HTERT RPE-1 (cell line): ENCODE measurements around the gene EIF4A3.

Experiments
- in situ Hi-C: fragments of 300-500 bp; cut with MboI; formaldehyde crosslinking; loops from 4 replicates; pipeline ENCODE4 v1.14.3; 2020; ENCODE audit warnings: low sequenced_read_pairs

Gene EIF4A3

DNA sequence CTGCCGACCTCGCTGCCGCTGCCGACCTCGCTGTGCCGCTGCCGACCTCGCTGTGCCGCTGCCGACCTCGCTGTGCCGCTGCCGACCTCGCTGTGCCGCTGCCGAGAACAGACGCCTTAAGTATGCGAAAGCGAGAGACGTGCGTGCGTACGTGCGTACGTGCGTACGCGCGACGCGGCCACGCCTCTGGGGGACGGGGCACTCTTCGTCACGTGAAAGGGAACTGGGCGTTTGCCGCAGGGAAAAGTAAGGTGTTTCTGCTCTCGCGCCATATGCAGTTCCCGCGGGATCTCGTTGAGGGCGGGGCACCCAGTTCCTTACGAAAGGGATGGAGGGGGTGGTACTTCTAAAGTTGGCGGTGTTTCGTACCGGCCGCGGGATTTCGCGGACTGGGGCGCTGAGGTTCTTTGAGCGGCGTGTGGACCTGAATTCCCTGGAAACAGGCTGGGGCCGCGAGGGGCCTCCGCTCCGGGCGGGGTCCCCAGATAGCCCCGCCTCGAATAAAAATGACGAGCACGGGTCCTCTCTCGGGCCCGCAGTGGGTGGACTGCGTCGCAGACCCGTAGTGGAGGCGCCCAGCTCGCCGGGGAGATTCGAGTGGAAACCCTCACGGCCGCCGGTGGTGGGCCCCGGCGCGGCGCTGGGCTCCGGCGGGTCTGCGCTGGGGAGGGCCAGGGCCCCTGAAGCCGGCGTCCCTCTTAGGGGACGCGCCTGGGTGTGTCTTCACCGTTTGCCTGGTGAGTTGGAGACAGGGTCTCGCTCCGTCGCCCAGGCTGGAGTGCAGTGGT is at the start of gene EIF4A3:
Gene EIF4A3 (minus strand): TSS at position 94 of the 788 bp plus-strand sequence. CDS start 167 bp downstream, outside the sequence.
- in situ Hi-C loops: no loop called here

DNA sequence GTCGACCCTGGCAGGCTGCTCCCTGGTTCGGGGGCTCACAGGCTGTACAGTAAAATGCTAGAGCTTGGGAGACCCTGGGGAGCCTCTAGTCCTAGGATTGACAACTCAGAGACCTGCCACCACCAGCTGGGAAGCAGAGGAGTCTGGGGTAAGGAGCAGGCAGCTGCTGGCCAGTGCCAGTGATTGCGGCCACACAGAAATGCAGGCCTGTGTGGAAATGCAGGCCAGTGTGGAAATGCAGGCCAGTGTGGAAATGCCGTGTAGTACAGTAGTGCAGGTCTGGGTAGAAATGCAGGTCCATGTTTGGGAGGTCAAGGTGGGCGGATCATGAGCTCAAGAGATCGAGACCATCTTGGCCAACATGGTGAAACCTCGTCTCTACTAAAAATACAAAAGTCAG is 49.7 kb upstream of the EIF4A3 start:
- in situ Hi-C loops: no loop called here

DNA sequence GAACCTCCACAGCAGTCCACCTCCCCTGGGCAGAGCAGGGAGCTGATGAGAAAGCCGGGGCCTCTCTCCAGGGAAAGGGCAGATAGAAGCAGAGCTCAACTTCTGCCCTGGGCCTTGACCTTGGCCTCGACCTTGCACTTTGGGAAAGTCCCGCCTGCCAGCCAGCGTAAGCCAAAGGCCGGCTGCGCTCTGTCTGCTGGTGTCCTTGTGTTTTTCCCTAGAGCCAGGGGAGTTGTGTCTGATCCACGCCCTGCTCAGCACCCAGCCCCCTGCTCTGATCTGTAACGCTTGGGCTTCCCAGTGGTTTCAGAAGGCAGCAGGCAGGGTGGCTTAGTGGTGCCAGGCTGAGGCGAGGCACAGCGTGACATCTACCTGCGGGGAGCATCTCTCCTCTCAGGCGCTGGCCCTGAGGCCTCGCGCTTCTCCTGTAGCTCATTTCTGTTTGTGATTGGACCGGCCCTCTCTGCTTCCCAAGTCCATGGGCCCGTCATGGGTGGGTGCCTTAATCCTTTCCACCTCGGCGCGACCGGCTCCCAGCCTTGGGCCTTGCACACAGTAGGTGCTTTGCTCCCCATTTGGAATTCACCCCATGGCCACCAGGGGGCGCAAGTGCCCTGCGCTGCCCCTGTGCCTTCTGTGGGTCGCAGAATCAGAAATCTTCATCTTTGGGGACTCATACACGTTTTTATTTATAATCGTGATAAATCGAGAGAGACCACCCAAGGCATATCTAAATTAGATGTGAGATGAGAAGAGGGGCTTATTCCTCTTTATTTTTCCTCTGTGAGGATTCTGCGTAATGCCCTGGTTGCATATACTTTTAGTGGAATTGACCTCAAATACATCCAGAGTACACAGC is 49.0 kb upstream of the EIF4A3 start:
- in situ Hi-C loops: no loop called here

DNA sequence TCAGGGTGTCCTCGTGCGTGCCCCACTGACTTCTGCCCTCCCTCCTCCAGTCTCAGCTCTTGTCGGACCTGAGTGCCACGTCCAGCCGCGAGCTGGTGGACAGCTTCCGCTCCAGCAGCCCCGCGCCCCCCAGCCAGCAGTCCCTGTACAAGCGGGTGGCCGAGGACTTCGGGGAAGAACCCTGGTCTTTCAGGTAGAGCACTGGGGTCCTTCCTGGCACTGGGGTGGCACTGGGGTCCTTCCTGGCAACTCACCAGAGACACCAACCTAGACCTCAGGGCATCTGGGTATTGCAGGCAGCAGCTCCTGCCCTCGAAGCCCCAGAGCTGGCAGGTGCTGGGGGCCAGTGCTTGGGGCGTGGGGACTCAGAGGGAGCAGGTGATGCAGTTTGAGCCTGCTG is 48.2 kb upstream of the EIF4A3 start:
- in situ Hi-C loops: no loop called here

DNA sequence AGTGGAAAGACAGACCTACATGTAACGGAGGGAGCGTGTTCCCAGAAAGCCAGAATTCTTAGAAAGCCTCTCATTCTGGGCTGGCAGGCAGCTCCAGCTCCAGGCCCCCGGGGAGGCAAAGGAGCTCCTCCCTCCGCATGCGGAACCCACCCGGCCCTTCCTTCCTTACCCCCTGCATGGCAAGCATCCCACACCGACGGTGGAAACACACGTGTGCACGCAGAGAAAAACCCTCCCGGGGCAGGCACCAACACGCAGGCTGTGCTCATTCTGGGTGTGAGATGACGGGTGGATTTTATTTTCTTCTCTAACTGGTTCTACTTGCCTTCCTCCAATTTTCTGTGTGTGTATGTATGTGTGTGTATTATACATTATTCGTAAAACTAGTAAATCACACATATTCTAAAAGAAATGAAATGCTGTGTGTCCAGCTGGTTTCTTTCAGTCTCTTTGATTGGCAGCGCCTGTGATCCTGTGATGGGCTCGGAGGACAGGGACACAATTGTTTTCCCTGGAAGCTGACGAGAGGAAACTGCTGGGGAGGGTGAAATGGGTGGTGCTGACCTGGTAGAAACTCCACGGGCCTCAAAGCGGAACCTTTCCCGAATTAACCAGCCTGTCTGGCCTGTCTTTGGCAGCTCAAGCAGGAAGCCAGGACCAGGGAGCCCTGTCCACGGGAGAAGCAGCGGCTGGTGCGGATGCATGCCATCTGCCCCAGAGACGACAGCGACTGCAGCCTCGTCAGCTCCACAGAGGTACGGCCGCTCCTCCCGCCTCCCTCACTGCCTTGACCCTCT is 45.1 kb upstream of the EIF4A3 start:
- in situ Hi-C loops: no loop called here

DNA sequence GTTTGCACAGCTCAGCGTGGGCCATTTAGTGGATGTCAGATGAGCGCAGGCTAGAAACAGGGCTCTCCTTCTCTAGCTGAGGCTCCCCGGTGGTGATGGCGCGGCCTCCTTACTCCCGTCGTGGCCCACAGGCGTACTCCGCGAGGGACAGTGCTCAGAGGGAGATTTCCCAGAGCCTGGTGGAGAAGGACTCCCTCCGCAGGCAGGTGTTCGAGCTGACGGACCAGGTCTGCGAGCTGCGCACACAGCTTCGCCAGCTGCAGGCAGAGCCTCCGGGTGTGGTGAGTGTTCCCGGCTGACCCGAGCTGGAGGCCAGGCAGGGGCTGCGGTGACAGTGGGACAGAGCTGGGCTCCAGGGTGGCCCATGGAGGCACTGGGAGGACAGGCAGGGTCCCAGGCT is 44.3 kb upstream of the EIF4A3 start:
- in situ Hi-C loops: no loop called here

DNA sequence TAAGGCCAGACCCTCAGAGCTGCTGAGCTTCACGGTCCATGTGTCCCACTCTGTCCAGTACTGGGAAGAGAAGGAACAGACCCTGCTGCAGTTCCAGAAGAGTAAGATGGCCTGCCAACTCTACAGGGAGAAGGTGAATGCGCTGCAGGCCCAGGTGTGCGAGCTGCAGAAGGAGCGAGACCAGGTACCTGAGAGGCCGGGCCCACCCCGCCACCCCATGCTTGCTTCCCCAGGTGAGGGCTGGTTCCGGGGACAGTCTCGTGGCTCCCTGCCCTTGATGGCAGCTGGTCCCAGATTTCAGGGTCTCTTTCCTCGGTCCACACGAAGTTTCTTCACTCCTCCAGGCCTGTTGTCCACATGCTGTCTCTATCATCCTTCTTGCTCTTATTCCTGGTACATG is 43.8 kb upstream of the EIF4A3 start:
- in situ Hi-C loops: no loop called here

DNA sequence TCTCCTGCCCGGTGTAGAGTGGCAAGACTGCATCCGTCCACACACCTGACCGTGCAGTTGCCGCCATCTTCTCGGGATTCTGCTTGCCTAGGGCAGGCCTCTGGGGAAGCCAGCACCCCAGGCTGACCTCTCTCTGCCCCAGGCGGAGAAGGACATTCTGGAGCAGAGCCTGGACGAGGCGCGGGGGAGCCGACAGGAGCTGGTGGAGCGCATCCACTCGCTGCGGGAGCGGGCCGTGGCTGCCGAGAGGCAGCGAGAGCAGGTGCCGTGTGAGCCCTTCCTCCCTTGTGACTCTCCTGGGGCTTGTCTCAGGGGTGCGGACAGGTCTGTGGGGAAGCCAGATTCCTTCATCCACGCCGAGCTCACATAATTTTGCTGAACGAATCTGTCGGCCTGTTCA is 42.7 kb upstream of the EIF4A3 start:
- in situ Hi-C loops: no loop called here

DNA sequence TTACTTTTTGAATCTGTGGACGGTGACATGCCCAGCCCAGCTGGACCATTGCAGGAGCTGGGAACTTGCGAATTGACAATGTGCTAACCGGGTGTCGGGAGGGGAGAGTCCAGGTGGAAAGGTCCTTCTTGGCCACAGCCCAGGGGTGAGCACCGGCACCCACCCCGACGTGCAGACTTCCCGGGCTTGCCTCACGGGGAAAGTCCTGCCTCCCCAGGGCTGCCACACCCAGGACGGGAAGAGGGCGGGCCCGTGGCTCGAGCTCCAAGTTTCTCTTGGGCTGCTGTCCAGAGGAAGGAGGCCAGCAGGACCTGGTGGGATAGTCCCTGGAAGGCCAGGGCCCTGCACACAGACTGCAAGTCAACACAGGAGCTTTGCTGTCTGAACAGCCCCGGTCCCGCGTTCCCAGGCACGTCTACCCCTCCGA is 40.6 kb upstream of the EIF4A3 start:
- in situ Hi-C loops: no loop called here

DNA sequence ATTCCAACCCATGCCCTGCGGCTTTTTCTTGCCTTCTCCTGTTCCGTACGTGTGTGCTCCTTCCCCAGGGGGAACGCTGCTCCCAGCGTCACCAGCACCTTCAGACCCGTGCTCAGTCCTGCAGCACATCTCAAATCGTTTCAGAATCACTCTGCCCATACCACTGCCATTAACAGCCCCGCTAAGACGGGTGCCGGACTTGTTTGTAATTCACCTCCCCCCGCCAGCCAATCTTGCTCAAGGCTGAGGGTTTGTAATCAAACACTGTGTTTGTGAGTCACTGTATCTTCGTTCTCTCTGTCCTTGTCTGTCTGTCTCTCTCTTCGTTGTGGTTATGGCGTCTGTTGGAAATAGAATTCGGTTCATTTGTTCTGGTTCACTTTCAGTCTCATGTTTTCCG is 40.2 kb upstream of the EIF4A3 start:
- in situ Hi-C loops: no loop called here

DNA sequence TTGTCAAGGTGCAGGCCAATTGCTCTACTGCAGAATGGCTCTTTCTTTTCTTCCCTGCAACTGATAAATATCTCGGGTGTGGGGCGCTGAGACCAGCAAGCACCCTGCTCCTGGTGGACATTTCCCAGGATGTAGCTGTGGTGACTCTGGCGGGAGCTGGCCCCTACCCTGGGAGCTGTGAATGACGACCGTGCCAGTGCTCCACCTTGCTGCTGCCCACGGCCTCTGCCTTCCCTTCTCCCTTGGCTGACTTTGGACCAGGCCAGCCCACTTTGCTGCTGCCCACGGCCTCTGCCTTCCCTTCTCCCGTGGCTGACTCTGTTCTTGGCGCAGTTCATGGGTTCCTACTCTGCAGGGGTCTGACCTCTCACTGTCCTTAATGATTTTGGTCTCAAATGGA is 39.0 kb upstream of the EIF4A3 start:
- in situ Hi-C loops: no loop called here

DNA sequence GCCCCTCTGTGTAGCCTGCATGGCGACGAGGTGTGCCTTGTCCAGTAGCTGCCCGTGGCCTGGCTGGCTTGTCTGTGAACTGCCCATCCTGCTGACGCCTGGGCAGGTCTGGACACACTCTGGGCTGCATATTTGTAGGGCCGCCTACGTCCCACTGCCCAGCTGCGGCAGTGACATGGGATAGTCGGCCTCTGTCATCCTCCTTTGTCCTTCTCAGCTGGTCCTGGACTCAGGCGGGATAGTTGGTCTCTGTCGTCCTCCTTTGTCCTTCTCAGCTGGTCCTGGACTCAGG is 37.4 kb upstream of the EIF4A3 start:
- in situ Hi-C loops: no loop called here

DNA sequence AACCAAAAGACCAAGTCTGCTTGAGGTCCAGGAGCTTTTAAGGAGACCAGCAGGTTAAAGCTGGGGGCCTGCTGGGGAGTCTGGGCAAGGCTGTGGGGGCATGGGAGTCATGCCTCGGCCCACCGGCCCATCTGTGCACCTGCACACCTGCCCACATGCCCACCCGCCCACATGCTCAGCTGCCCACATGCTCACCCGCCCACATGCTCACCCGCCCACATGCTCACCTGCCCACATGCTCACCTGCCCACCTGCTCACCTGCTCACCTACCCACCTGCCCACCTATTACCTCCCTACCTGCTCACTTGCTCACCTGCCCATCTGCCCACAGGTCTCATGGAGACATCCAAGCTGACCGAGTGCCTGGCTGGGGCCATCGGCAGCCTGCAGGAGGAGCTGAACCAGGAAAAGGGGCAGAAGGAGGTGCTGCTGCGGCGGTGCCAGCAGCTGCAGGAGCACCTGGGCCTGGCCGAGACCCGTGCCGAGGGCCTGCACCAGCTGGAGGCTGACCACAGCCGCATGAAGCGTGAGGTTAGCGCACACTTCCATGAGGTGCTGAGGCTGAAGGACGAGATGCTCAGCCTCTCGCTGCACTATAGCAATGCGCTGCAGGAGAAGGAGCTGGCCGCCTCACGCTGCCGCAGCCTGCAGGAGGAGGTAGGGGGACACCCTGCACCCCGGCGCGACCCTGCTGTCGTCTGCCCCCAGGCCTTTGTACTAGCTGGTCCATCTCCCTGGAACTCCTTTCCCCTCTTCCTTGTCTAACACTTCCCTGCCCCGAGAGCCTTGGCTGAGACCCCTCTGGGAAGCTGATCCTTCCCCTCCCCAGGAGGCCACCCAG is 36.9 kb upstream of the EIF4A3 start:
- in situ Hi-C loops: no loop called here

DNA sequence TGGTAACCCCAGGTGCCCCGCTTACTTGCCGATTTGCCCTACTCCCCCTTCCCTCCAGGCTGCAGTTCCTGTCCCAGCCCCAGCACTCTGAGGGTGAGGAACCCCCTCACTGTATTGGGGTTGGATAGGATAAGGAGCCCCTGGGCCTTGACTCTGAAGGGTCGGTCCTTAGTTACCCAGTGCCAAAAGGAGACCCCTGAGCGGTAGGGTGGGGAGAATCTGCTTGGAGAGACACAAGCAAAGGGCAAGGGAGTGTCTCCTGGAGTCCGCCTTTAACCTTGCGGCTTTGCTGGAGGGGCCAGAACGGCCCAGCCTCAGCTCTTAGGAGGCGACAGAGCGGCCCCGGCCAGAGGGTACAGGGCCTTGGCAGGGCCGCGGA is 35.9 kb upstream of the EIF4A3 start:
- in situ Hi-C loops: no loop called here

DNA sequence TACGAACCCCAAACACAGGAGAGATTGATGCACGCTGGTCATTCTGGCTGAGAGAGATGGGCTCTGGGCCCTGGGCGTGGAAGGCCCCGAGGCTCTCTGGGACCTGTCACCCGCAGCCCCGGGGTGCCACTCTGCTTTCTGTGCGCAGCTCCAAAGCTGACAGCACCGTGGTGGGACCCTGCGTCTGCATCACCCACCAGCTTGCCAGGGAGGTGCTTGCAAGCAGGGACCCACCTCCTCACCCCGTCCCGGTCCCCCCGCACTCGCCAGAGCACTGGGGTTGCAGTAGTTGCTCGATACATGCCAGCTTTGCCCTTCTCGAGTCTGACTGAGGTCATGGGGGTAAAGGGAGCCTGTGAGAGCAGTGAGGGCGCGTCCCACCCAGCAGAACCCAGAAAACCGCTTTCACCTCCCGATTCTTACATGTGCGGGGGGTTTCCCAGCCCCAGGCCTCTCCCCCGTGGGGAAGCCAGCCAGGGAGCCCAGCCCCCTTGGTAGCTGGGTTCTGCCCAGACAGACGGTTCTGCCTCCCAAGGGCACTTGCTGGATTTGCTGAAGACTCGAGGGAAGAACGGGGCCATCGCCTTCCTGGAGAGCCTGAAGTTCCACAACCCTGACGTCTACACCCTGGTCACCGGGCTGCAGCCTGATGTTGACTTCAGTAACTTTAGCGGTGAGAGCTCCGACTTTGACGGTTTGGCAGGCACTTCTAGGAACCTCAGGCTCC is 35.4 kb upstream of the EIF4A3 start:
- in situ Hi-C loops: no loop called here

DNA sequence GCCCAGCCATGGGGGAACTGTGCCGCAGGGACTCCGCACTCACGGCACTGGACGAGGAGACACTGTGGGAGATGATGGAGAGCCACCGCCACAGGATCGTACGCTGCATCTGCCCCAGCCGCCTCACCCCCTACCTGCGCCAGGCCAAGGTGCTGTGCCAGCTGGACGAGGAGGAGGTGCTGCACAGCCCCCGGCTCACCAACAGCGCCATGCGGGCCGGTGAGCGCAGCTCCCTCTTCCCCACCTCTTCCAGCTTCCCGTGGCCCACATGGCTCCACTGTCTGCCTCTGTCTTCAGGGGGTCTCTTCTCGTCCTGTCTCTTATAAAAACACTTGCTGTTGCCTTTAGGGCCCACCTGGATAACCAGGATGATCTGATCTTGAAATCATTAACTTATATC is 34.5 kb upstream of the EIF4A3 start:
- in situ Hi-C loops: no loop called here

DNA sequence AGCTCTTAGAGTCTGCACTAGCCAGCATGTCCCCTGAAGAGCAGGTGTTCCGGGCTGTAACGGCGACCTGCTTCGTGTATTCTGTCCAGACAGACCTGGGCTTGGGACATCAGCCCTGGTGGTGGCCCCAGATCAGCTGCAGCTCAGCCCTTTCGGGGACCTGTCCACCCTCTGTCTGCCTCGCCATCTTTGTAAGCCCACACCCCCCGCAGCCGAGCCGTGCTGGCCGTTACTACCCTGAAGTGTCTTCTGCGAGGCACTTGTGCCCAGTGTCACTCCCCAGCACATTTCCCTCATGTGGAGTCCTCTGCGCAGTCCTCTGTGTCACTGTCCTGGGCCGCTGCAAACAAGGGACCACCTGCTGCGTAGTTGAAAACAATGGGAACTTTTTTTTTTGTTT is 33.3 kb upstream of the EIF4A3 start:
- in situ Hi-C loops: no loop called here

DNA sequence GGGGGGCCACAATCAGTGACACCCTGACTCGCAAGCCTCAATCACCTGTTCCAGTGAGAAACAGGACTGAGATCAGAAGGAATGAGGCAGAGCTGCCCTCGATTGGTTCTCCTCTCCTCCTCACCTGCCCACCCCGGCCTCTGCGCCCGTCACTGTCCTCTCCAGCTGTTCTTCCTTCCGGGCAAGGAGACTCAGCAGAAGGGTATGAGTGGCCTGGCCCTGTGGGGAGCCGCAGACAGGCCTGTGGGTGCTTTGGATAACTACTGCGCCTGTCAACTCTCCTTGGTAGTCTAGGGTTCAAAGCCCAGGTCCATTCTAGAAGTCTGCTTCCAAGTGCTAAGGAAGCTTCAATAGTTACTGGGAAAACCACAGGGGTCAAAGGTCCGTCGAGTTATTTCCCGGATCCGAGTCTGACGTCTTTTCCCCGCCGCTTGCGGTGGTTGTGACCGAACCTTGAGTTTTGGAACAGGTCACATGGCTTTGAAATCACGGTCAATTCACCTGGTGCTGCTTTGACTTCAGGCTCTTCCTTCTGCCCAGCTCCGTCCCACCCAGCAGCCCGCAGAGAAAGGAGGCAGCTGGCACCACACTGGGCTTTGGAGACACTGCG is 31.2 kb upstream of the EIF4A3 start:
- in situ Hi-C loops: no loop called here

DNA sequence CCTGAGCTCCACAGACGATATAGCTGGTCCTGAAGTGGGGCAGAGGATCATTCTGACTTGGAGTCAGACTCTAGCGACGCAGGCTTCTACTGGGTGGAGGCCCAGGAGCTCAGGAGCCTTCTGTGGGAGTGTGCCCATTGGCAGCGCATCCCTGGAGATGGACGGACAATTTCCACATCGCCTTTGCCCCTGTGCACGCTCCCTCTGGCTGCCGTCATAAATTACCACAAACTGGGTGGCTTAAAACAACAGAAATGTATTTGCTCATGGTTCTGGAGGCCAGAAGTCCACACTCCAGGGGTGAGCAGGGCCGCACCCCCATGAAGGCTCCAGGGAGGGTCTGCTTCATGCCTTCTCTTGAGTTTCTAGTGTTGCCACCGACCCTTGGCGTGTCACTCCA is 29.8 kb upstream of the EIF4A3 start:
- in situ Hi-C loops: no loop called here

DNA sequence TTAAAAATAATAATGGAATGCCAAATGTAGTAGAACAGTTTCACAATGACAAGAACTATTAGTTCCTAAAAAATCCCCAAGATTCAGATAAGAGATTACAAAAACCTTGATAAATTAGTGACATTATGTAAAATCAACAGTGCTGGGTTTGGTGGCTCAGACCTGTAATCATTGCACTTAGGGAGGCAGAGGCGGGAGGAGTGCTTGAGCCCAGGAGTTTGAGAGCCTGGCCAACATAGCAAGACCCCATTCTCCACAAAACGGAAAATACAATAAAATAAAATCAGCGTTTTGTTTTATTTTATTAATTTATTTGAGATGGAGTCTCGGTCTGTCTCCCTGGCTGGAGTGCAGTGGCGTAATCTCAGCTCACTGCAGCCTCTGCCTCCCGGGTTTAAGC is 27.0 kb upstream of the EIF4A3 start:
- in situ Hi-C loops: no loop called here
